Measurements from ENCODE around the gene OGFOD2. TPM values are rescaled to one million over a fixed set of nuclear protein-coding genes. Genes with fewer than 3 reads are reported as not detected.
"Not testable (repeated sequence)": the region's sequence is repeated elsewhere in the genome, so short reads cannot be mapped to it uniquely, and the experiment has no call there.

OGFOD2 gene
- total RNA-seq, 2 donors from 2014 or later, result 6.6 to 9.6 TPM

DNA sequence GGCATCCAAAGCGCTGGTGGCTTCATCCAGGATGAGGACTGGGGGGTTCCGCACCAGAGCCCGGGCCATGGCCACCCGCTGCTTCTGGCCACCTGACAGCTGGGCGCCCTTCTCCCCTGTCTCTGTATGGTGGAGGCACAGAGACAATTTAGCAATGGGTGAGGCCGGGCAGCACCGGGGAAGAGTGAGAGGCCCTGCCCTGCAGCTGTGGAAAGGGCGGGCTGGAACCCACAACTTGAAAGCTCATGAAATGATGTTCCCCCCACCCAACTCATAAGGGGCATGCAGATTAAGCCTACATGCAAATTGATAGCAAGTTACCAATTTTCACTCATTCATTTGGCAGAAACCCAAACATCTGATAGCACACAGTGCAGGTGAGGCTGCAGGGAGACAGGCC lies 42.8 kb upstream of the OGFOD2 start:
- Histone ChIP-seq H3K27ac (no peak overlapping the region), H3K36me3 (no peaks in the 10 kb centered on the region), H3K9me3 (no peaks in the 10 kb centered on the region), H3K4me1 (ENCODE audit: control insufficient read depth in 1 of 2, low read depth in 2 of 2) (no peaks in the 10 kb centered on the region), H3K27me3 (replicated peaks; ENCODE audit: insufficient read depth) (no peaks in the 10 kb centered on the region), H3K4me3 (no peak overlapping the region)
- no peak for ATAC-seq (ENCODE audit: insufficient number of reproducible peaks, low FRiP score, low read depth)
- DNase-seq (ENCODE audit: low spot score), result no peak
- TF ChIP-seq, protein P1, sequence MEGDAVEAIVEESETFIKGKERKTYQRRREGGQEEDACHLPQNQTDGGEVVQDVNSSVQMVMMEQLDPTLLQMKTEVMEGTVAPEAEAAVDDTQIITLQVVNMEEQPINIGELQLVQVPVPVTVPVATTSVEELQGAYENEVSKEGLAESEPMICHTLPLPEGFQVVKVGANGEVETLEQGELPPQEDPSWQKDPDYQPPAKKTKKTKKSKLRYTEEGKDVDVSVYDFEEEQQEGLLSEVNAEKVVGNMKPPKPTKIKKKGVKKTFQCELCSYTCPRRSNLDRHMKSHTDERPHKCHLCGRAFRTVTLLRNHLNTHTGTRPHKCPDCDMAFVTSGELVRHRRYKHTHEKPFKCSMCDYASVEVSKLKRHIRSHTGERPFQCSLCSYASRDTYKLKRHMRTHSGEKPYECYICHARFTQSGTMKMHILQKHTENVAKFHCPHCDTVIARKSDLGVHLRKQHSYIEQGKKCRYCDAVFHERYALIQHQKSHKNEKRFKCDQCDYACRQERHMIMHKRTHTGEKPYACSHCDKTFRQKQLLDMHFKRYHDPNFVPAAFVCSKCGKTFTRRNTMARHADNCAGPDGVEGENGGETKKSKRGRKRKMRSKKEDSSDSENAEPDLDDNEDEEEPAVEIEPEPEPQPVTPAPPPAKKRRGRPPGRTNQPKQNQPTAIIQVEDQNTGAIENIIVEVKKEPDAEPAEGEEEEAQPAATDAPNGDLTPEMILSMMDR (IDR thresholded peaks at IDR 0.05), result no peak

DNA sequence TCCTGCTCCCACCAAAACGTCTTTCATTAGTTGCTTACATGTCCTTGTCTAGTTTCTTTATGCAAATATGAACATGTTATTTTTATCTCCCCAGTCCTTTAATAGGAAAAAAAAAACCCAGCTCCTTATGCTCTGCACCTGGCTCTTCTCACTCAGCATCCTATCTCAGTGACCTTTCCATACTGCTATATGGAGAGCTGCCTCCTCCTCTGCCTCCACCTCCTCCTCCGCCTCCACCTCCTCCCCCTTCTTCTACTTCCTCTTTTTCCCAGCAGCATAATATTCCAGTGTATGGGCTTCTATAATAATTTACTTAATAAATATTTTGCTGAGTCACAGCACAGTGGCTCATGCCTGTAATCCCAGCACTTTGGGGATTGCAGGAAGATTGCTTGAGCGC lies 40.3 kb upstream of the OGFOD2 start:
- Histone ChIP-seq H3K36me3 (no peaks in the 10 kb centered on the region), H3K27ac (no peak overlapping the region), H3K9me3 (no peaks in the 10 kb centered on the region), H3K27me3 (replicated peaks; ENCODE audit: insufficient read depth) (no peaks in the 10 kb centered on the region), H3K4me3 (no peak overlapping the region), H3K4me1 (ENCODE audit: control insufficient read depth in 1 of 2, low read depth in 2 of 2) (no peaks in the 10 kb centered on the region)
- no peak for DNase-seq (ENCODE audit: low spot score)
- TF ChIP-seq, protein P1 (IDR thresholded peaks at IDR 0.05), result no peak
- no peak for ATAC-seq (ENCODE audit: insufficient number of reproducible peaks, low FRiP score, low read depth)

DNA sequence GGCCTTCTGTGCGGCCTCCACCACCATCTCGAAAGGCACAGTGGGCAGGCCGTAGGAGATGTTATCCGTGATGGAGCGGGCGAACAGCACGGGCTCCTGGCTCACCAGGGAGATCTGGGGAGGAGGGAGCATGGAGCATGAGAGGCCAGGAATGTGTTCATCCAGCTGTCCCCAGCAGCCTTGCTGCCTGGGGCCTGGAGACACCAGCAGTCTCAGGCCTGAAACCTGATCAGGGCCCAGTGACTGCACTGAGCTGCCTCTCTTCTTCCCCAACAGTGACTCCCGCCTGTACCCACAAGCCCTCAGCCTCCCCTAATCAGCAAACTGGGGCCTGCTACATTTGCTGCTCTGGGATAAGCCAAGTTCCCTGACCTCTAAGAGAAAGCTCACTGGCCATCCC lies 39.7 kb upstream of the OGFOD2 start:
- ATAC-seq (ENCODE audit: insufficient number of reproducible peaks, low FRiP score, low read depth) (no peak), DNase-seq (ENCODE audit: low spot score) (no peak)
- TF ChIP-seq, protein P1 (IDR thresholded peaks at IDR 0.05), result no peak
- Histone ChIP-seq H3K4me3 (no peak overlapping the region), H3K36me3 (no peaks in the 10 kb centered on the region), H3K27ac (no peak overlapping the region), H3K9me3 (no peaks in the 10 kb centered on the region), H3K27me3 (replicated peaks; ENCODE audit: insufficient read depth) (no peaks in the 10 kb centered on the region), H3K4me1 (ENCODE audit: control insufficient read depth in 1 of 2, low read depth in 2 of 2) (no peaks in the 10 kb centered on the region)

DNA sequence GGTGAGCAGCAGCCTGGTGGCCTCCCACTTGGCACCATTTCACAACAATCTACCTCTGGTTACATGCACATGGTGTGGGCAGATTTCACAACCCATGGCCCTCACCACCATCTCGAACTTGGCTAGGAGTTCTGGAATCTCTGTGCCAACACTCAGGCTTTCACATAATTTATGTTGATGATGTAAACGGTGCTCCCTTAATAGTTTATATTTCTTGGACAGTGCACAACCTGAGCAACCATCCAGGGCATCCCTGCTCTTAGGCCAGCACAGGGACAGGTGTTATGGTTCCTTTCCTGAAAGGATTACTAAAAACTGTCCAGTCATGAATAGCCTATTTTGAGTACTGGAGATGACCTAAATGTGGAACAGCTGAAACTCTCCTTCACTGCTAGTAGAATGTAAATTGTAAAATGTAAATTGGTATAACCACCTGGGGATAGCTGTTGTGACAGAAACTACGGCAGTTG lies 37.4 kb upstream of the OGFOD2 start:
- no peak overlapping the region for H3K27ac ChIP-seq
- no peaks in the 10 kb centered on the region for H3K36me3 ChIP-seq
- H3K4me3 ChIP-seq, result no peak overlapping the region
- H3K9me3 ChIP-seq, result no peaks in the 10 kb centered on the region
- H3K4me1 ChIP-seq (ENCODE audit: control insufficient read depth in 1 of 2, low read depth in 2 of 2), result peaks cover 0 to 11% of the 10 kb centered on the region in 2 donors
- DNase-seq (ENCODE audit: low spot score) (no peak), ATAC-seq (ENCODE audit: insufficient number of reproducible peaks, low FRiP score, low read depth) (no peak)
- TF ChIP-seq, protein P1 (IDR thresholded peaks at IDR 0.05), result no peak
- H3K27me3 ChIP-seq (replicated peaks; ENCODE audit: insufficient read depth), result no peaks in the 10 kb centered on the region

DNA sequence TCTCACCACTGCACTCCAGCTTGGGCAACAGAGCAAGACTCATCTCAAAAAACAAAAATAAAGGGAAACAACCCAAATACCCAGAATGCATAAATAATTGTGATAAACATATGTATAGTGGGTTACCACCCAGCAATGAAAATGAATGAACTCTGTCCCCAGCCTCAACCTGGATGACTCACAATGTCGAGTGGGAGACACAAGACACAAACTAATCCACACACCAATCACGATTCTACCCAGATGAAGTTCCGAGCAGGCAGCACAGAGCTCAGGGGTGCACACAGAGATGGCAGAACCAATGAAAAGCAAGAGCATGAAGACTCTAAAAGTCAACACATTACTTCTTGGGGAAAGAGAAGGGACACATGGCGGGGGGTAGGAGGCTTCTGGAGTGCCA lies 35.9 kb upstream of the OGFOD2 start:
- Histone ChIP-seq H3K4me1 (ENCODE audit: control insufficient read depth in 1 of 2, low read depth in 2 of 2) (peaks cover 0 to 12% of the 10 kb centered on the region in 2 donors), H3K27me3 (replicated peaks; ENCODE audit: insufficient read depth) (no peaks in the 10 kb centered on the region), H3K27ac (no peak overlapping the region), H3K9me3 (no peaks in the 10 kb centered on the region), H3K36me3 (no peaks in the 10 kb centered on the region), H3K4me3 (no peak overlapping the region)
- DNase-seq (ENCODE audit: low spot score) (no peak), ATAC-seq (ENCODE audit: insufficient number of reproducible peaks, low FRiP score, low read depth) (no peak)
- TF ChIP-seq, protein P1 (IDR thresholded peaks at IDR 0.05), result no peak

DNA sequence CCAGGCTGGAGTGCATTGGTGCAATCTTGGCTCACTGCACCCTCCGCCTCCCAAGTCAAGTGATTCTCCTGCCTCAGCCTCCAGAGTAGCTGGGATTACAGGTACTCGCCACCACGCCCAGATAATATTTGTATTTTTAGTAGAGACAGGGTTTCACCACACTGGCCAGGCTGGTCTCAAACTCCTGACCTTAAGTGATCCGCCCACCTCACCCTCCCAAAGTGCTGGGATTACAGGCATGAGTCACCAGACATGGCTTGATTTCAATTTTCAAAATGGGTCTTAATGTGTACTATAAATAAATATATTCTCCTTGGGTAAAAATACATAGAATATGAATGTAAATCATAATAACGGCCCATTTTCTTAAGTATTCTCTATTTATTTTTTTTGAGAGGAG lies 33.7 kb upstream of the OGFOD2 start:
- H3K27me3 ChIP-seq (replicated peaks; ENCODE audit: insufficient read depth); ATAC-seq (ENCODE audit: insufficient number of reproducible peaks, low FRiP score, low read depth); H3K36me3 ChIP-seq; DNase-seq (ENCODE audit: low spot score); H3K27ac ChIP-seq; H3K9me3 ChIP-seq; H3K4me3 ChIP-seq: not testable (repeated sequence)
- peaks cover 0 to 24% of the 10 kb centered on the region in 2 donors for H3K4me1 ChIP-seq (ENCODE audit: control insufficient read depth in 1 of 2, low read depth in 2 of 2)

Measured in thoracic aorta (tissue), 2 donors.